ENCODE results near the gene IFITM2.
A peak's percentile ranks its signal among the peaks of the same experiment; 100 is the strongest.
"Not testable (repeated sequence)": the region's sequence is repeated elsewhere in the genome, so short reads cannot be mapped to it uniquely, and the experiment has no call there.

Gene IFITM2

GRCh38 chr11:307766-308708 lies at the start of gene IFITM2:
IFITM2 (plus strand) TSS chr11:307816; CDS start chr11:308193, 377 bp downstream.
- POLR2A ChIA-PET (ENCODE audit: low non-redundant PET); DNase-seq (ENCODE audit: low spot score): not testable (repeated sequence)
- peak within 1 kb of the TSS; percentile 91 for H3K27ac ChIP-seq
- CTCF ChIA-PET: interaction anchor here (0.6 kb wide), 1 partner anchor 71 kb away, joined by 4 read pairs; no protein-coding TSS in a partner anchor

- POLR2A ChIA-PET (ENCODE audit: low non-redundant PET): no interaction called here
- TF ChIP-seq CTCF (conservative IDR thresholded peaks at IDR 0.05; ENCODE audit: low read depth): no peak
- CTCF ChIA-PET: no interaction called here
- DNase-seq (ENCODE audit: low spot score): no peak
- H3K27ac ChIP-seq: no peak overlapping the region
Measured at GRCh38 chr11:259413-259812, 48.2 kb upstream of the IFITM2 start.

GRCh38 chr11:261624-262023 lies 46.0 kb upstream of the IFITM2 start:
- no peak overlapping the region for H3K27ac ChIP-seq
- CTCF ChIA-PET: interaction anchor here (0.6 to 1.6 kb wide), 2 partner anchors 11 to 22 kb away, joined by 3 to 7 read pairs; no protein-coding TSS in a partner anchor
- POLR2A ChIA-PET (ENCODE audit: low non-redundant PET): no interaction called here
- TF ChIP-seq CTCF (conservative IDR thresholded peaks at IDR 0.05; ENCODE audit: low read depth): no peak
- no peak for DNase-seq (ENCODE audit: low spot score)

- TF ChIP-seq CTCF (conservative IDR thresholded peaks at IDR 0.05; ENCODE audit: low read depth): no peak
- no peak overlapping the region; the same call in 1 of the 2 replicates for H3K27ac ChIP-seq
- CTCF ChIA-PET: interaction anchor here (0.7 to 0.9 kb wide), 2 partner anchors 14 to 45 kb away, joined by 3 read pairs; no protein-coding TSS in a partner anchor
- POLR2A ChIA-PET (ENCODE audit: low non-redundant PET): no interaction called here
- DNase-seq (ENCODE audit: low spot score): no peak
Measured at GRCh38 chr11:266676-267439, 40.8 kb upstream of the IFITM2 start.

- H3K27ac ChIP-seq: peak overlapping the region; percentile 72
- POLR2A ChIA-PET (ENCODE audit: low non-redundant PET): no interaction called here
- no peak for TF ChIP-seq CTCF (conservative IDR thresholded peaks at IDR 0.05; ENCODE audit: low read depth)
- CTCF ChIA-PET: interaction anchor here (0.7 to 1.0 kb wide), 3 partner anchors 13 to 44 kb away, joined by 3 read pairs; no protein-coding TSS in a partner anchor
- DNase-seq (ENCODE audit: low spot score): no peak
Measured at GRCh38 chr11:267491-267994, 40.1 kb upstream of the IFITM2 start.

- POLR2A ChIA-PET (ENCODE audit: low non-redundant PET); H3K27ac ChIP-seq; DNase-seq (ENCODE audit: low spot score); CTCF ChIA-PET: not testable (repeated sequence)
Measured at GRCh38 chr11:268716-269145, 38.9 kb upstream of the IFITM2 start.

GRCh38 chr11:269146-269890 lies 38.3 kb upstream of the IFITM2 start:
- DNase-seq (ENCODE audit: low spot score): no peak
- ChIA-PET POLR2A (ENCODE audit: low non-redundant PET) (no interaction called here), CTCF (no interaction called here)
- TF ChIP-seq CTCF (conservative IDR thresholded peaks at IDR 0.05; ENCODE audit: low read depth): no peak
- no peak overlapping the region for H3K27ac ChIP-seq

Measured in RWPE1 (cell line).